NCI-H2227 treated with DMSO at 0.1 percent for 48 hours (cell line): Measurements from ENCODE around the gene PPP1R12B.
A peak's percentile ranks its signal among the peaks of the same experiment; 100 is the strongest.
"Not testable (repeated sequence)": the region's sequence is repeated elsewhere in the genome, so short reads cannot be mapped to it uniquely, and the experiment has no call there.

ENCODE experiments used
- DNase-seq: peaks from one replicate; lab custom pipeline; 2025; lab: John Stamatoyannopoulos, UW

The PPP1R12B gene

GRCh38 chr1:202556037-202556436 lies 207.5 kb downstream of the PPP1R12B start:
- DNase-seq: not testable (repeated sequence)

GRCh38 chr1:202557662-202558061 lies 209.2 kb downstream of the PPP1R12B start:
- not testable (repeated sequence) for DNase-seq

- no peak for DNase-seq
Observed at GRCh38 chr1:202561240-202561639, 212.7 kb downstream of the PPP1R12B start.

GRCh38 chr1:202561726-202562443 lies 213.4 kb downstream of the PPP1R12B start:
- no peak for DNase-seq

- no peak for DNase-seq
Observed at GRCh38 chr1:202562444-202563060, 214.1 kb downstream of the PPP1R12B start.

GRCh38 chr1:202563818-202564217 lies 215.3 kb downstream of the PPP1R12B start:
- no peak for DNase-seq

GRCh38 chr1:202564958-202565495 lies 216.5 kb downstream of the PPP1R12B start:
- DNase-seq: no peak

- DNase-seq: peak; percentile 19
Observed at GRCh38 chr1:202565890-202566602, 217.5 kb downstream of the PPP1R12B start.

GRCh38 chr1:202567738-202568137 lies 219.2 kb downstream of the PPP1R12B start:
- DNase-seq: no peak

GRCh38 chr1:202568410-202568809 lies 219.9 kb downstream of the PPP1R12B start:
- DNase-seq: no peak

GRCh38 chr1:202568826-202569225 lies 220.3 kb downstream of the PPP1R12B start:
- DNase-seq: no peak

GRCh38 chr1:202569393-202570322 lies 221.2 kb downstream of the PPP1R12B start:
- DNase-seq: no peak

- peak; percentile 19 for DNase-seq
Observed at GRCh38 chr1:202571719-202572339, 223.3 kb downstream of the PPP1R12B start.

GRCh38 chr1:202572867-202573266 lies 224.4 kb downstream of the PPP1R12B start:
- DNase-seq: no peak

GRCh38 chr1:202575918-202576653 lies 227.6 kb downstream of the PPP1R12B start:
- no peak for DNase-seq

- DNase-seq: no peak
Observed at GRCh38 chr1:202576816-202577215, 228.3 kb downstream of the PPP1R12B start.

- no peak for DNase-seq
Observed at GRCh38 chr1:202577381-202577780, 228.9 kb downstream of the PPP1R12B start.

GRCh38 chr1:202578001-202578504 lies 229.6 kb downstream of the PPP1R12B start:
- no peak for DNase-seq

GRCh38 chr1:202578565-202578964 lies 230.1 kb downstream of the PPP1R12B start:
- DNase-seq: no peak

GRCh38 chr1:202579806-202580205 lies 231.3 kb downstream of the PPP1R12B start:
- DNase-seq: no peak
